HUES48 (cell line): ENCODE data around the gene CYLD.

ENCODE experiments used
- H3K27ac ChIP-seq: one replicate; pipeline ENCODE4 v1.7.0; 2013; ENCODE audit warnings: low read depth, low read length, inconsistent platforms
- H3K27me3 ChIP-seq: 2 replicates; pipeline ENCODE4 v1.6.1; 2013; ENCODE audit warnings: mild to moderate bottlenecking, low read length; ENCODE audit not compliant: control insufficient read depth, insufficient read depth
- H3K36me3 ChIP-seq: 2 replicates; pipeline ENCODE4 v1.6.1; 2013; ENCODE audit warnings: low read length; ENCODE audit not compliant: control insufficient read depth, insufficient read depth
- H3K4me1 ChIP-seq: 2 replicates; pipeline ENCODE4 v1.6.1; 2013; ENCODE audit warnings: mild to moderate bottlenecking, low read length; ENCODE audit not compliant: control insufficient read depth, insufficient read depth
- H3K4me3 ChIP-seq: 2 replicates; pipeline ENCODE4 v1.5.1; 2013; ENCODE audit warnings: mild to moderate bottlenecking, low read depth, low read length
- H3K9ac ChIP-seq: 2 replicates; pipeline ENCODE4 v1.6.1; 2013; ENCODE audit warnings: mild to moderate bottlenecking, low read depth, low read length, moderate library complexity
- H3K9me3 ChIP-seq: 2 replicates; pipeline ENCODE4 v1.6.1; 2013; ENCODE audit warnings: low read length; ENCODE audit not compliant: control insufficient read depth, insufficient read depth

The CYLD gene

DNA sequence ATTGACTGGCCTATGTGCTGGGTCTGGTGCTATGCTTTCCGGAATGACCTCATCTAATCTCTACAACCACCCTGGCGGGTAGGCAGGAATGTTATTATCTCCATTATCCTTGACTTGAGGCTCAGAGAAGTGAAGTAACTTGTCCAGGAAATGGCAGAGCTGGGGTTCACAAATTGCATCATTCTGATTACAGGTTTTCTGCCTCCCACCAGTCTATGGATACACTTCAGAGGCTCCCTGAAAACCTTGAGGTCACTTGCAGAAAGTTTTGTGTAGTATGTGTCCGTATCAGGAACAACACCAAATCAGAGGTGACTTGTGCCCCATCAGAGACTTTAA lies 29.4 kb upstream of the CYLD start:
- Histone ChIP-seq H3K27me3 (no peaks in the 10 kb centered on the region), H3K36me3 (no peaks in the 10 kb centered on the region), H3K27ac (no peak overlapping the region), H3K9ac (no peak overlapping the region), H3K4me1 (no peaks in the 10 kb centered on the region), H3K4me3 (no peak overlapping the region), H3K9me3 (no peaks in the 10 kb centered on the region)

DNA sequence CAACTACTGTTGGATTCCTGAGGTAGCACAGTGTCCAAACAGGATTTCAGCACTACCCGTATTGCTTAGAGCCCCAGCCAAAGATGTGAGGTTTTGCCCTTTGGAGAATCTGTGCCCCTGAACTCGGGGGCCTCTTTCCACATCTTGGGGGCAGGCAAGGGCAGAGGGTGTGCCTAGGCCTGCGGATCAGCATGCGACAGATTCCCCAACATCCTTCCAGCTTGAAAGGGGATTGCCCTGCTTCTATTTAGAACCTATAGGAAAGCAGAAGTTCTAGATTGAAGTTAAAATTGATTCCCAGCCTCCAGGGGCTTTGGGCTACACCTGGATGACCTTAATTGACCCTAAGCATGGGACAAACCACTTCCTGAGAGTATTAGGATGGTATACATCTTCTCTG lies 28.9 kb upstream of the CYLD start:
- Histone ChIP-seq H3K36me3 (no peaks in the 10 kb centered on the region), H3K9ac (no peak overlapping the region), H3K27me3 (no peaks in the 10 kb centered on the region), H3K27ac (no peak overlapping the region), H3K4me1 (no peaks in the 10 kb centered on the region), H3K9me3 (no peaks in the 10 kb centered on the region), H3K4me3 (no peak overlapping the region)

DNA sequence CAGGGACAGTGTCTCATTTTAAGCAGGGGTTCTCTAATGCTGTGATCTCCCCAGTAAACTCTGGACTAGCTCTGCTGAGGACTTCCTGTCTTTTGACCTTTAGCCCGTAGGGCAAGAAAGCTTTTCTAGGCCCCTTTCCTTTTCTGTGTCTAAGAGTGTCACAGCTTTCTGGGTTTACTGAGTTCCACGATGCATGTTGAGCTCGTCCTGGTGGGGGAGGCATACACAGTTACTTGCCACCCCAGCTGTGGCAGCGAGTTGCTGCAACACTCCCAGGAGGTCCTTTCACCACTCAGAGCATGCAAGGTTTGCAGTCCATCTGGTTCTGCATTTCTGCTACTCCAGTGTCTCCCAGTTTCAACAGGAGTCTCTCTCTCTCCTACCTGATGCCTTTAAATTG lies 24.8 kb upstream of the CYLD start:
- Histone ChIP-seq H3K4me3 (no peak overlapping the region), H3K36me3 (no peaks in the 10 kb centered on the region), H3K9ac (no peak overlapping the region), H3K27ac (no peak overlapping the region), H3K9me3 (no peaks in the 10 kb centered on the region), H3K27me3 (no peaks in the 10 kb centered on the region), H3K4me1 (no peaks in the 10 kb centered on the region; the same call in 1 of the 2 replicates)

DNA sequence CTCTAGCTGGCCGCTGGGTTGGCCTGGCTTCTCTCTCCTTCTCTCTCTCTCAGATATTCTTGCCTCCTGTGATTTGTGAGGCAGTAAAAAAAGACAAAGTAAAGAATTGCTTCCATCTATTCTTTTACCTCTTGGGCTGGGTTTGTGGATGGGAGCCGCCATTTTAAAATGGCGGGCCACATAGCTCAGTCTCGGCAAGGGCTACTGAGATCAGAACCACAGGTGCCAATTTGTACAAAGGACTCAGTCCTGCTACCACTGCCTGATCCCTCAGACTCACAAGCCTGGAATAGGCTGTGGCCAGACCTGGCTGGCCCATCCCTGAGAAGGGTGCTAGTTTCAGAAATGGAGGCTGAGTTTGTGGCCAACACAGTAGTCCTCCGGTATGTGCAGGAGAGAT lies 24.4 kb upstream of the CYLD start:
- Histone ChIP-seq H3K4me1 (no peaks in the 10 kb centered on the region; the same call in 1 of the 2 replicates), H3K36me3 (no peaks in the 10 kb centered on the region), H3K27me3 (no peaks in the 10 kb centered on the region), H3K4me3 (no peak overlapping the region), H3K9ac (no peak overlapping the region), H3K9me3 (no peaks in the 10 kb centered on the region), H3K27ac (no peak overlapping the region)

DNA sequence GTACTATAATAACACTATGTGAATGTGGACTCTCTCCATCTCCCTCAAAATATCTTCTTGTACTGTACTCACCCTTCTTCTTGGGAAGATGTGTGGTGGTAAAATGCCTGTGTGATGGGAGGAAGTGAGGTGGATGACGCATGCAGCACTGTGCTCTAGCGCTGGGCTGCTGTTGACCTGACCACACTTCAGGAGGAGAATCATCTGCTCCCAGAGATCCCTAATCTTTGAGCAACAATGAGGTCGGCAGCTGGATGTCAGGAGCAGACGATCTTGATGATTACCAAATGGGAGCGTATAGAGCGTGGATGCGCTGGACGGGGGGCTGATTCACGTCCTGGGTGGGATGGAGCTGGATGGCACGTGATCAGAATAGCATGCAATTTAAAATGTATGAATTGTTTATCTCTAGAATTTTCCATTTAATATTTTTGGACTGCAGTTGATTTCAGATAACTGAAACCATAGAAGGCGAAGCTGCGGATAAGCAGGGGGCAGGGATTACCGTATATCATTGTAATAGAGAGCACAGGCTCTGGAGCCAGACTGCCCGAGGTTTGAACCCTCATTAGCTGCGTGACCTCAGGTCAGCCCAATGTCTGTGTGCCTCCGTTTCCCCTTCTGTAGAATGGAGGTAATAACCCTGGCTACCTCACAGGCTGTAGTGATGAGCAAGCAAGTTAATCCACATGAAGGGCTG lies 23.7 kb upstream of the CYLD start:
- Histone ChIP-seq H3K4me1 (no peaks in the 10 kb centered on the region; the same call in 1 of the 2 replicates), H3K4me3 (no peak overlapping the region), H3K36me3 (no peaks in the 10 kb centered on the region)

DNA sequence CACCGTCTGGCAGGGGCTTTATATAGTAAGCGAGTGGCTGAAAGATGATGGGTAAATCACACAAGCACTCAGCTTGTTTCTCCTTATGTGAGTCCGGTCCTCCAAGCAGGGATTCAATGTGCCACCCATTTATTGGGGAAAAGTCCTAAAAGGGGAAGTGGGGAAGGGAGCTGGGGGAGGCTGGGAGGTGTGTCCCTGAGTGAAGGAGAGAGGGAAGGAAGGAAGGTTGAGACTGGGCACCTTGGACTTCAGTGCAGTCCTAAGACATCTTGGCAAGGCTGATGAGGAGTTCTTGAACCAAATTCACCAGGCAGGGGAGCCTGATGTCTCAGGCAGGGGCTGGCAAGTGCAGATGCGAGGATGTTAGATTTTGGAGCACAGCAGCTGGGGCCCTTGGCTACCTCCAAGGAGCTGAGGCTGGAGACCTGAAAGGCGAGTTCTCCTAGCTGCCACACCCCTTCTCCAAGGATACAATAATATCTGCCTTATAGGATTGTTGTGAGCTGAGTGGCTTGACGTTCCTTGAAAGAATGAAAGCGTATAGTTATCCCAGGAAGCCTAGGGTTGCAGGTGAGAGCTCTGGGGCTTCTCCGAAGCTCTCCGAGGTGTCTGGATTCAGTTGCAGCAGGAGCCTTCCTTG lies 23.0 kb upstream of the CYLD start:
- Histone ChIP-seq H3K4me3 (no peak overlapping the region), H3K27ac (no peak overlapping the region), H3K9me3 (no peaks in the 10 kb centered on the region), H3K27me3 (no peaks in the 10 kb centered on the region), H3K36me3 (no peaks in the 10 kb centered on the region), H3K4me1 (no peaks in the 10 kb centered on the region; the same call in 1 of the 2 replicates), H3K9ac (no peak overlapping the region)

More for the DNA sequence above, 23.7 kb upstream of the CYLD start:
- Histone ChIP-seq H3K9ac (no peak overlapping the region), H3K27ac (no peak overlapping the region), H3K27me3 (no peaks in the 10 kb centered on the region), H3K9me3 (no peaks in the 10 kb centered on the region)

DNA sequence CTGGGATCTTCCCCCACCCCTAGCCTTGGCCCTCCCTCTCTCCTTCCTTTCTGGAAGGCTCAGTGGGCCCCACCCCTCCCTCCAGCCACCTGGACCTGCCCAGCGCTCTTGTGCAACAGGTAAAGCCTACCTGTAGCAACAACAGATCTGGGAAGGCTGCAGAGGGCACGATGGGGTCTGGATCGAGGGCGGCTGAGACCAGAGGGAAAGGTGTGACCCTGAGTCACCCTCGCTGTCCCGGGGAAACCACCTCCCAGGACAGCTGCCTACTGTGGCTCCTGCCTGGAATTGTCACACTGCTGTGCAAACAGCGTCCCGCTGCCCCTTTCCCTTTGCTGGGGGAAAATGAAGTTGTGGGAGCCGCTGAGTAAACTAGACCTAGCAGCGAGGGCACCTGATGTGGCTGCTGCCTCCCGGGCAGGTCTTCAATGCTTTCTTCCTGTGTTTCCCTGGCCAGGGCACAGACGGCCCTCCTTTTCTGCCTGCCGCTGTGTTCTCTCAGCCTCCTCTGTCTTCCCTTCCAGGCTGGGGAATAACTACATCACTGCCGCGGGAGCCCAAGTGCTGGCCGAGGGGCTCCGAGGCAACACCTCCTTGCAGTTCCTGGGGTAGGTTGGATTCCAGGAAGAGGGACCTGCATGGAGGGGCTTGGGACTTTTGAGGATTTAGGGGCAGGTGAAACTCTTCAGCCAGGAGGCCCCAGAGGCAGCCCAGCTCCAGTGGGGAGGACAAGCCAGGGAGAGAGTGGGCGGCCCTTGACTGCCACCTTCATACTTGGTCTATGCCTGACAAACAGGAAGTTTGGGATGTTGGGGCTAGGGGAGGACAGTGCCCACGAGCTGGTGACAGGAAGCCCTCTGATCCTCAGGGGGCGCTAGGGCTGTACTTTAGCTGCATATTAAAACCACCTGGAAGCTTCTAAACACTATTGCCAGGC lies 22.2 kb upstream of the CYLD start:
- Histone ChIP-seq H3K36me3 (no peaks in the 10 kb centered on the region), H3K4me1 (no peaks in the 10 kb centered on the region; the same call in 1 of the 2 replicates), H3K9ac (no peak overlapping the region), H3K27me3 (no peaks in the 10 kb centered on the region), H3K4me3 (no peak overlapping the region), H3K27ac (no peak overlapping the region), H3K9me3 (no peaks in the 10 kb centered on the region)

DNA sequence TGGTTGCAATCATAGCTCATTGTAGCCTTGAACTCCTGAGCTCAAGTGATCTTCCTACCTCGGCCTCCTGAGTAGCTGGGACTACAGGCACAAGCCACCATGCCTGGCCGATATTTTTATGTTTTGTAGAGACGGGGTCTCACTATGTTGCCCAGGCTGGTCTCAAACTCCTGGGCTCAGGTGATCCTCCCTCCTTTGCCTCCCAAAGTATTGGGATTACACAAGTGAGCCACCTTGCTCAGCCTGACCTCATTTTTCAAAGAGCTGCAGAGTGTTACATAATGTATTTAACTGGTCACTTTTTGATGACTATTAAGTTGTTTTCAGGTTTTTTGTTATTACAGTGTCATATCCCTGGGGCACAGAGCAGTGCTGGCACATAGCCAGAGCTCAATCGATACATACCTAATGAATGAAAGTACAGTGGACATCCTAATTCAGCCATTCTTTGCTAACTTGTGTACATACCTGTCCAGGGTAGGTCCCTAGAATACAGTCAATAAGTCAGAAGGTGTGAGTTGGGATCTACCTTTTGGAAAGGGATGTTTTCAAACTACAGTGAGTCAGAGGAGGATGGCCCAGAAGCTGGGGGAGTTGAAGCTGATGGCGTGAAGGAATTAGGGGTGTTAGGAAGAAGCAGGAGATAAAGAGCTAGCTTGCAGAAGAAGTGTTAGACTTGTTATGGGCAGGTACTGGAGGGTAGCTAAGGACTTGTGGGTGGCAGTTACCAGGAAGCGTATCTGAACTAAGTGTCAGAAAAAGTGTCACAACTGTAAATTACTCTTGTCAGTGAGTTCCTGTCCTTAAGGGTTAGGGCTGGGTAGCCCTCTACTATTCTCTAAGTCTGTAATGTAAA lies 20.1 kb upstream of the CYLD start:
- H3K9me3 ChIP-seq, result no peaks in the 10 kb centered on the region
- H3K4me1 ChIP-seq, result no peaks in the 10 kb centered on the region; the same call in 1 of the 2 replicates
- H3K4me3 ChIP-seq, result no peak overlapping the region
- H3K27ac ChIP-seq, result no peak overlapping the region
- H3K9ac ChIP-seq, result no peak overlapping the region
- H3K27me3 ChIP-seq, result no peaks in the 10 kb centered on the region
- H3K36me3 ChIP-seq, result no peaks in the 10 kb centered on the region

DNA sequence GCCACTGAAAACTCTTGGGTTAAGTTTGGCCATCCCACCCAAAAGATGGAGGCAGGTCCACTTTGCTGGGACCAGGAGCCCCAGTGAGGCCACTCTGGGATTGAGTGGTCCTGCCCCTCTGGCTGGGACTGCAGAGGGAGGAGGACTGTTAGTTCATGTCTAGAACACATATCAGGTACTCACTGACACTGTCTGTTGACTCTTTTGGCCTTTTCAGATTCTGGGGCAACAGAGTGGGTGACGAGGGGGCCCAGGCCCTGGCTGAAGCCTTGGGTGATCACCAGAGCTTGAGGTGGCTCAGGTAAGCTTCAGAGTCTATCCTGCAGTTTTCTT lies 19.5 kb upstream of the CYLD start:
- H3K9ac ChIP-seq, result no peak overlapping the region
- H3K4me1 ChIP-seq, result no peaks in the 10 kb centered on the region; the same call in 1 of the 2 replicates
- no peaks in the 10 kb centered on the region for H3K27me3 ChIP-seq
- H3K27ac ChIP-seq, result no peak overlapping the region
- no peaks in the 10 kb centered on the region for H3K36me3 ChIP-seq
- H3K4me3 ChIP-seq, result no peak overlapping the region
- no peaks in the 10 kb centered on the region for H3K9me3 ChIP-seq

DNA sequence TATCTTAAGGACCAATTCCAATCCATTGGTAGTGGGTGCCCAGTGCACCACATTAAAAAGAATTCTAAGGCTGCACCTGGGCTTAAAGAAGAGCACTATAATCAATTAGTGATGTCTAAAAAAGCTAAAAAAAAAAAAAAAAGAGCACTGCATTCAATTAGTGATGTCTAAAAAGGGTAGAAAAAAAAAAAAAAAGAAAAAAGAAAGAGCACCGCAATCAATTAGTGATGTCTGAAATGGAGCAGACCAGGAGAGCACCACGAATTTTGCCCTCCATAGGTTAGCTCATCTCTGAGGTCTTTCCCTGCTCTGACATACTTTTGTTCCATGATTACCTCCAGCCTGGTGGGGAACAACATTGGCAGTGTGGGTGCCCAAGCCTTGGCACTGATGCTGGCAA lies 18.9 kb upstream of the CYLD start:
- H3K9me3 ChIP-seq, result no peaks in the 10 kb centered on the region
- no peaks in the 10 kb centered on the region; the same call in 1 of the 2 replicates for H3K4me1 ChIP-seq
- no peak overlapping the region for H3K4me3 ChIP-seq
- no peaks in the 10 kb centered on the region for H3K36me3 ChIP-seq
- no peaks in the 10 kb centered on the region for H3K27me3 ChIP-seq
- no peak overlapping the region for H3K27ac ChIP-seq
- H3K9ac ChIP-seq, result no peak overlapping the region
